Mesothelial cell of epicardium (in vitro differentiated cells): ENCODE results near the gene CD59. TPM values are rescaled to one million over a fixed set of nuclear protein-coding genes. Genes with fewer than 3 reads are reported as not detected.

Experiments used
- DNase-seq, 2 experiments: peaks; one replicate each; pipeline ENCODE4 v3.0.0; 2021; ENCODE audit warnings: low spot score in 2 of 2; ENCODE audit not compliant: unreplicated experiment in 2 of 2
- H3K27ac Mint-ChIP-seq: 2 replicates; pipeline ENCODE4 v1.8.0; 2021; ENCODE audit warnings: mixed read lengths
- H3K27me3 Mint-ChIP-seq: 2 replicates; pipeline ENCODE4 v1.8.0; 2021; ENCODE audit warnings: low read depth, mixed read lengths
- H3K36me3 Mint-ChIP-seq: 2 replicates; pipeline ENCODE4 v1.8.0; 2021; ENCODE audit warnings: mixed read lengths
- H3K4me1 Mint-ChIP-seq: 2 replicates; pipeline ENCODE4 v1.8.0; 2021; ENCODE audit warnings: mixed read lengths
- H3K4me3 Mint-ChIP-seq: 2 replicates; pipeline ENCODE4 v1.8.0; 2021; ENCODE audit warnings: mild to moderate bottlenecking, moderate library complexity, mixed read lengths
- H3K9me3 Mint-ChIP-seq: 2 replicates; pipeline ENCODE4 v1.8.0; 2021; ENCODE audit warnings: mixed read lengths
- CTCF ChIP-seq: fragments of 200-600 bp; sonication (generic); IDR thresholded peaks from one replicate; pipeline ENCODE4 v1.5.0; 2021; ENCODE audit warnings: antibody characterized with exemption; ENCODE audit not compliant: unreplicated experiment
- total RNA-seq: library from RNA; stranded (reverse); gene quantifications from 3 replicates; pipeline ENCODE4 v1.2.1, GENCODE V29; 2021

The CD59 gene
- total RNA-seq, 1 donor from 2014 or later, result 162 TPM

GRCh38 chr11:33700502-33701271, 35.5 kb downstream of the CD59 start, which contains the start of gene C11orf91:
Gene C11orf91 (minus strand): TSS chr11:33700826. CDS start chr11:33700740, 86 bp downstream.
- no peak for TF ChIP-seq CTCF
- DNase-seq, result peak; percentile 98 to 99
- Mint-ChIP-seq H3K27ac (peak within 1 kb of the TSS; percentile 95), H3K36me3 (no peaks in the 10 kb centered on the region), H3K27me3 (peaks cover 19% of the 10 kb centered on the region), H3K9me3 (no peaks in the 10 kb centered on the region), H3K4me3 (peak within 1 kb of the TSS; percentile 77), H3K4me1 (peaks cover 20% of the 10 kb centered on the region)

- Mint-ChIP-seq H3K27ac (no peak overlapping the region), H3K27me3 (peaks cover 19% of the 10 kb centered on the region), H3K4me1 (peaks cover 20% of the 10 kb centered on the region), H3K9me3 (no peaks in the 10 kb centered on the region), H3K36me3 (no peaks in the 10 kb centered on the region), H3K4me3 (peak overlapping the region; percentile 61)
- no peak for TF ChIP-seq CTCF
- no peak for DNase-seq
These were observed 36.1 kb downstream of the CD59 start for GRCh38 chr11:33700063-33700501.

GRCh38 chr11:33699515-33700062, 36.6 kb downstream of the CD59 start:
- H3K27ac Mint-ChIP-seq, result no peak overlapping the region
- peaks cover 20% of the 10 kb centered on the region for H3K4me1 Mint-ChIP-seq
- DNase-seq, result no peak
- peaks cover 19% of the 10 kb centered on the region for H3K27me3 Mint-ChIP-seq
- no peaks in the 10 kb centered on the region for H3K36me3 Mint-ChIP-seq
- TF ChIP-seq CTCF, result no peak
- no peaks in the 10 kb centered on the region for H3K9me3 Mint-ChIP-seq
- H3K4me3 Mint-ChIP-seq, result peak overlapping the region; percentile 61

- no peak for TF ChIP-seq CTCF
- DNase-seq, result no peak
- H3K9me3 Mint-ChIP-seq, result no peaks in the 10 kb centered on the region
- no peaks in the 10 kb centered on the region for H3K36me3 Mint-ChIP-seq
- H3K4me1 Mint-ChIP-seq, result peaks cover 20% of the 10 kb centered on the region
- peaks cover 19% of the 10 kb centered on the region for H3K27me3 Mint-ChIP-seq
- no peak overlapping the region for H3K4me3 Mint-ChIP-seq
- H3K27ac Mint-ChIP-seq, result no peak overlapping the region
These were observed 37.3 kb downstream of the CD59 start for GRCh38 chr11:33698921-33699320.

GRCh38 chr11:33697997-33698396, 38.2 kb downstream of the CD59 start:
- Mint-ChIP-seq H3K4me3 (no peak overlapping the region), H3K4me1 (peaks cover 25% of the 10 kb centered on the region), H3K27me3 (peaks cover 19% of the 10 kb centered on the region), H3K9me3 (no peaks in the 10 kb centered on the region), H3K27ac (no peak overlapping the region), H3K36me3 (no peaks in the 10 kb centered on the region)
- no peak for DNase-seq
- TF ChIP-seq CTCF, result no peak
